Erythroblast (primary cell): Measurements from ENCODE around the gene SETD1B.

Source experiments
- GATA1 ChIP-seq: IDR thresholded peaks from 2 replicates; pipeline ENCODE4 v1.6.1; 2011; ENCODE audit warnings: low read depth, mild to moderate bottlenecking, control low read depth, low read length, moderate library complexity
- POLR2A ChIP-seq: IDR thresholded peaks from 2 replicates; pipeline ENCODE4 v1.6.1; 2011; ENCODE audit warnings: mild to moderate bottlenecking, low read length

DNA sequence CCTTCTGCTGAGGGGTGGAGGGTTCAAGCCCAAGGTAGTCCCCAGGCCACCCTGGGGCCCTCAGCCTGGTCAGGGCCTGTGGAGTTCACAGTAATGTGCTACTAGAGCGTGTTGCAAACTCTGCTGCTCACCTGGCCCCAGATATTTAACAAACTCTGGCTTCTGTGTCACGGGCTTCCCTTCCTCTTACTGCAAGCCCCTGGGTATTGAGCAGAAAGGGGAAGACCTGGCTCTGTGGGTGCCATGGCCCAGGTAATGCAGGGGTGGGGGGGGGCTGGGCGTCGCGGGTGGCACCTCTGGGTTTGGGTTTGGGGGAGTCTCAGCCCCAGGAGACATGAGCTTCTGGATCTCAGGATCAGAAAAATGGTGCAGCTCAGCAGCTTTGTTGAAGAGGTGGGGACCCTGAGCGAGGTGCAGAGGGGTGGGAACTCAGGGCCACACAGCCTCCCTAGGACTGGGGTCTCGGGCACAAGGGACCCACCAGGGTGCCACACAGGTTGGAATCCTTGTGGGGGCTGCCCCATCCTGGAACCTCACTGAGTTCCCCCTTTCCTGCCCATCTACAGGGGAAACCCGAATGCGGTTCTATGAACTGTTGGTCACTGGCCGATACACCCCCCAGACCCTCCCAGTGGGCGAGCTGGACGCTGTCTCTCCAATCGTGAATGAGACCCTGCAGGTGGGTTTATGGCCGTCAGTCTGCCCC lies 4.0 kb downstream of the SETD1B start:
- TF ChIP-seq POLR2A (no peak), GATA1 (no peak)
